H1 (cell line): ENCODE measurements around the gene DNAJC22. TPM values are rescaled to one million over a fixed set of nuclear protein-coding genes. Genes with fewer than 3 reads are reported as not detected.
A peak's percentile ranks its signal among the peaks of the same experiment; 100 is the strongest.

Experiments
- CHD2 ChIP-seq: IDR thresholded peaks from 2 replicates; pipeline ENCODE4 v1.6.1; 2012; ENCODE audit warnings: low read length, improper control_type of control experiment
- JUN ChIP-seq: IDR thresholded peaks from 2 replicates; pipeline ENCODE4 v1.6.1; 2011; ENCODE audit warnings: low read depth, mild to moderate bottlenecking, improper control_type of control experiment, low read length
- JUND ChIP-seq: IDR thresholded peaks from 2 replicates; pipeline ENCODE4 v1.6.1; 2011; ENCODE audit warnings: mild to moderate bottlenecking, improper control_type of control experiment, low read length
- KDM4A ChIP-seq: IDR thresholded peaks from one replicate; pipeline ENCODE4 v1.7.1; 2012; ENCODE audit warnings: low read depth, mild to moderate bottlenecking, moderate library complexity, low read length, inconsistent platforms; ENCODE audit not compliant: severe bottlenecking
- NANOG ChIP-seq: IDR thresholded peaks from 2 replicates; pipeline ENCODE4 v1.6.1; 2011; ENCODE audit warnings: low read length, low read depth, mild to moderate bottlenecking, inconsistent platforms; ENCODE audit not compliant: insufficient read depth, poor library complexity, severe bottlenecking
- RBBP5 ChIP-seq: IDR thresholded peaks from 2 replicates; pipeline ENCODE4 v1.7.1; 2012; ENCODE audit warnings: low read depth, mild to moderate bottlenecking, inconsistent platforms, low read length, moderate library complexity, borderline replicate concordance
- SIN3A ChIP-seq, 2 experiments: IDR thresholded peaks in 1 of 2; conservative IDR thresholded peaks in 1 of 2; 2 replicates each; pipeline ENCODE4 v1.6.1; 2011 to 2012; ENCODE audit warnings: low read length in 2 of 2, improper control_type of control experiment in 1 of 2, low read depth in 1 of 2, mild to moderate bottlenecking in 1 of 2
- SUZ12 ChIP-seq: fragments of 200-600 bp; sonication (generic); IDR thresholded peaks from 2 replicates; pipeline ENCODE4 v1.6.1; 2012; ENCODE audit warnings: mild to moderate bottlenecking, inconsistent platforms, low read length, moderate library complexity, mixed read lengths
- polyA plus RNA-seq, 7 experiments: library from polyadenylated mRNA; depleted of rRNA in 3 of 7; stranded (reverse) in 5 of 7; unstranded in 2 of 7; fragments of >200 nt in 5 of 7; fragments of 200-250 nt in 2 of 7; gene quantifications; 1 replicate in 5 of 7; 2 replicates in 1 of 7; 4 replicates in 1 of 7; pipeline versions ENCODE4 v1.2.1 to v1.2.3, GENCODE V29; 2011 to 2013; ENCODE audit warnings: missing spikeins in 2 of 7, mixed read lengths in 2 of 7
- total RNA-seq: library from RNA; stranded (reverse); fragmentation: NEBNext Ultra II Directional; extraction: Animal tissue kit (Norgen Biotek cat#: 25700); gene quantifications from 2 replicates; pipeline ENCODE4 v1.2.1, GENCODE V29; 2021
- TF ChIP-seq, protein P1 (sequence below): fragments of 300-600 bp; sonication (generic); IDR thresholded peaks from 2 replicates; pipeline ENCODE4 v1.7.1; 2012; ENCODE audit warnings: low read length, moderate library complexity, mild to moderate bottlenecking, inconsistent platforms; ENCODE audit not compliant: insufficient replicate concordance

The DNAJC22 gene
- total and polyA plus RNA-seq, 2 of the 8 experiments (the other 6 are each of a cell fraction or from before 2014, with no cell fraction given), result 0.20 to 0.39 TPM

DNA sequence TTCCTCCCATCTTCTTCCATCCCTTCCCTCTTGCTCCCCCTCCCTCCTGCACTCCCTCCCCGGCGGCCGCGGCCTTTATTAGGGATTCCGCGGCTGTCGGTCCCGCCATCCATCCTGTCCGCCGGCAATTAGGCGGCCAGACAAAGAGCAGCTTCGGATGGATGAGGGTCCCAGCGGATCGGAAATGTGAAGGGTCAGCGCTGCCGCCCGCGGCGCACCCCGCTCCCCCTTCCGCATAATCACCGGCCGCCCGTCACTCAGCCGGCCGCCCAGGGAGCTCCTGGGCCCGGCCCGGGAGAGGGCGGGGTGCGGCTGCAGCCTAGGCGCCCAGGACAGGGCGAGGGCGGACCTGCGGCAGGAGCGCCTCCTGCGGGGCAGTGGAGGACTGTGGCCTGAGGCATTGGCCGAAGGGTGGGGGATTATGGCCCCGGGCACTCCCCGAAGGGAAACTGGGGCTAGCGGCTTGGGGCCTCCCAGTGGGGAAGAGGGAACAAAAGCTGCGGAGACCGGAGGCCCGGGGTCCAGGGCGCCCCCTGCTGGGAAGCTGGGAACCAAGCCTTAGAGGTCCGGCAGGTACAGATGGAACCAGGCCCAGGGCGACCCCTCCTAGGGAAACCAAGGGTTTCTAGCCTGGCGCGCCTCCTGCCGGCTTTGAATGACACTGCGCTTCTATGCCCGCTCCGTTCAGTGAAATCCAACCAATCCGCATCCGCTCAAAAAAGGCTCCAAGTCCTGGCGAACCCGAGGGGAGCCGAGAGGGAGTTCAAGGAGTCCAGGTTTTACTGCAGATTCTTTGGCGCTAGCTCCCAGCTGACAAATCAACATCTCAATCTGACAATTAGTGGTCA lies 4.4 kb upstream of the DNAJC22 start (continued):
- TF ChIP-seq, protein P1, sequence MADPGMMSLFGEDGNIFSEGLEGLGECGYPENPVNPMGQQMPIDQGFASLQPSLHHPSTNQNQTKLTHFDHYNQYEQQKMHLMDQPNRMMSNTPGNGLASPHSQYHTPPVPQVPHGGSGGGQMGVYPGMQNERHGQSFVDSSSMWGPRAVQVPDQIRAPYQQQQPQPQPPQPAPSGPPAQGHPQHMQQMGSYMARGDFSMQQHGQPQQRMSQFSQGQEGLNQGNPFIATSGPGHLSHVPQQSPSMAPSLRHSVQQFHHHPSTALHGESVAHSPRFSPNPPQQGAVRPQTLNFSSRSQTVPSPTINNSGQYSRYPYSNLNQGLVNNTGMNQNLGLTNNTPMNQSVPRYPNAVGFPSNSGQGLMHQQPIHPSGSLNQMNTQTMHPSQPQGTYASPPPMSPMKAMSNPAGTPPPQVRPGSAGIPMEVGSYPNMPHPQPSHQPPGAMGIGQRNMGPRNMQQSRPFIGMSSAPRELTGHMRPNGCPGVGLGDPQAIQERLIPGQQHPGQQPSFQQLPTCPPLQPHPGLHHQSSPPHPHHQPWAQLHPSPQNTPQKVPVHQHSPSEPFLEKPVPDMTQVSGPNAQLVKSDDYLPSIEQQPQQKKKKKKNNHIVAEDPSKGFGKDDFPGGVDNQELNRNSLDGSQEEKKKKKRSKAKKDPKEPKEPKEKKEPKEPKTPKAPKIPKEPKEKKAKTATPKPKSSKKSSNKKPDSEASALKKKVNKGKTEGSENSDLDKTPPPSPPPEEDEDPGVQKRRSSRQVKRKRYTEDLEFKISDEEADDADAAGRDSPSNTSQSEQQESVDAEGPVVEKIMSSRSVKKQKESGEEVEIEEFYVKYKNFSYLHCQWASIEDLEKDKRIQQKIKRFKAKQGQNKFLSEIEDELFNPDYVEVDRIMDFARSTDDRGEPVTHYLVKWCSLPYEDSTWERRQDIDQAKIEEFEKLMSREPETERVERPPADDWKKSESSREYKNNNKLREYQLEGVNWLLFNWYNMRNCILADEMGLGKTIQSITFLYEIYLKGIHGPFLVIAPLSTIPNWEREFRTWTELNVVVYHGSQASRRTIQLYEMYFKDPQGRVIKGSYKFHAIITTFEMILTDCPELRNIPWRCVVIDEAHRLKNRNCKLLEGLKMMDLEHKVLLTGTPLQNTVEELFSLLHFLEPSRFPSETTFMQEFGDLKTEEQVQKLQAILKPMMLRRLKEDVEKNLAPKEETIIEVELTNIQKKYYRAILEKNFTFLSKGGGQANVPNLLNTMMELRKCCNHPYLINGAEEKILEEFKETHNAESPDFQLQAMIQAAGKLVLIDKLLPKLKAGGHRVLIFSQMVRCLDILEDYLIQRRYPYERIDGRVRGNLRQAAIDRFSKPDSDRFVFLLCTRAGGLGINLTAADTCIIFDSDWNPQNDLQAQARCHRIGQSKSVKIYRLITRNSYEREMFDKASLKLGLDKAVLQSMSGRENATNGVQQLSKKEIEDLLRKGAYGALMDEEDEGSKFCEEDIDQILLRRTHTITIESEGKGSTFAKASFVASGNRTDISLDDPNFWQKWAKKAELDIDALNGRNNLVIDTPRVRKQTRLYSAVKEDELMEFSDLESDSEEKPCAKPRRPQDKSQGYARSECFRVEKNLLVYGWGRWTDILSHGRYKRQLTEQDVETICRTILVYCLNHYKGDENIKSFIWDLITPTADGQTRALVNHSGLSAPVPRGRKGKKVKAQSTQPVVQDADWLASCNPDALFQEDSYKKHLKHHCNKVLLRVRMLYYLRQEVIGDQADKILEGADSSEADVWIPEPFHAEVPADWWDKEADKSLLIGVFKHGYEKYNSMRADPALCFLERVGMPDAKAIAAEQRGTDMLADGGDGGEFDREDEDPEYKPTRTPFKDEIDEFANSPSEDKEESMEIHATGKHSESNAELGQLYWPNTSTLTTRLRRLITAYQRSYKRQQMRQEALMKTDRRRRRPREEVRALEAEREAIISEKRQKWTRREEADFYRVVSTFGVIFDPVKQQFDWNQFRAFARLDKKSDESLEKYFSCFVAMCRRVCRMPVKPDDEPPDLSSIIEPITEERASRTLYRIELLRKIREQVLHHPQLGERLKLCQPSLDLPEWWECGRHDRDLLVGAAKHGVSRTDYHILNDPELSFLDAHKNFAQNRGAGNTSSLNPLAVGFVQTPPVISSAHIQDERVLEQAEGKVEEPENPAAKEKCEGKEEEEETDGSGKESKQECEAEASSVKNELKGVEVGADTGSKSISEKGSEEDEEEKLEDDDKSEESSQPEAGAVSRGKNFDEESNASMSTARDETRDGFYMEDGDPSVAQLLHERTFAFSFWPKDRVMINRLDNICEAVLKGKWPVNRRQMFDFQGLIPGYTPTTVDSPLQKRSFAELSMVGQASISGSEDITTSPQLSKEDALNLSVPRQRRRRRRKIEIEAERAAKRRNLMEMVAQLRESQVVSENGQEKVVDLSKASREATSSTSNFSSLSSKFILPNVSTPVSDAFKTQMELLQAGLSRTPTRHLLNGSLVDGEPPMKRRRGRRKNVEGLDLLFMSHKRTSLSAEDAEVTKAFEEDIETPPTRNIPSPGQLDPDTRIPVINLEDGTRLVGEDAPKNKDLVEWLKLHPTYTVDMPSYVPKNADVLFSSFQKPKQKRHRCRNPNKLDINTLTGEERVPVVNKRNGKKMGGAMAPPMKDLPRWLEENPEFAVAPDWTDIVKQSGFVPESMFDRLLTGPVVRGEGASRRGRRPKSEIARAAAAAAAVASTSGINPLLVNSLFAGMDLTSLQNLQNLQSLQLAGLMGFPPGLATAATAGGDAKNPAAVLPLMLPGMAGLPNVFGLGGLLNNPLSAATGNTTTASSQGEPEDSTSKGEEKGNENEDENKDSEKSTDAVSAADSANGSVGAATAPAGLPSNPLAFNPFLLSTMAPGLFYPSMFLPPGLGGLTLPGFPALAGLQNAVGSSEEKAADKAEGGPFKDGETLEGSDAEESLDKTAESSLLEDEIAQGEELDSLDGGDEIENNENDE, result no peak
- TF ChIP-seq SIN3A (conservative IDR thresholded peaks at IDR 0.05 in 1 of 2, IDR thresholded peaks at IDR 0.05 in 1 of 2; ENCODE audit: low read depth in 1 of 2, low read length in 2 of 2) (peak in 1 of 2 experiments; percentile 81; a peak in 1 of 4 replicates), KDM4A (peak; percentile 99), NANOG (peak; percentile 11), JUND (0 out of 2 replicates have a peak, but pooled peaks have one; percentile 34), JUN (no peak), SUZ12 (peak; percentile 64), CHD2 (no peak), RBBP5 (peak; percentile 88)
